ENCODE measurements around the gene HPS1.
"Not testable (repeated sequence)": the region's sequence is repeated elsewhere in the genome, so short reads cannot be mapped to it uniquely, and the experiment has no call there.

HPS1 gene

DNA sequence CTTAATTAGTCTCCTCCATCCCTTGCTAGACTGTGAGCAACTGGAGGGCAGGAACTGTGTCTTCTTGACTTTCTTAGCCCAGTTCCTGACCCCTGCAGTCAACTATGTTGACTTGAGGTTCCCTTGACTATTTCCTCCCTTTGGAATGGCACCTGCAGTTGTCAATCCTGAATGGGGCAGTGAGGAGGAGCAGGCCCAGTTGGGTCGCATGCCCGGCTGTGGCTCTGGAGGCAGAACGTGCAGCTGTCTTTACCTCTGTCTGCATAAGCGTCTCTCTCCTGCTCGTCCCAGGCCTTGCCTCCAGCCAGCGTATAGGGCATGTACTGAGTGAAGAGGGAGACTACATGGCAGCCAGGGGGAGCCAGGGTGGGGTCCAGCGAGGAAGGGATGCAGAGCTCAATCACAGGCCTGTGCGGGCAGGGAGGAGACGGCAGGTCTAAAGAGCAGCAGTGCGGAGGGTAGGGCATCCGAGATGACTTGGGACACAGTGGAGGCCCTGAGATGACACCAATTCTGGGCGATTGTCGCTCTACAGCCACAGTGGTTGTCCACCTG, 58.6 kb downstream of the HPS1 start:
- no peak for DNase-seq (ENCODE audit: low spot score)

DNA sequence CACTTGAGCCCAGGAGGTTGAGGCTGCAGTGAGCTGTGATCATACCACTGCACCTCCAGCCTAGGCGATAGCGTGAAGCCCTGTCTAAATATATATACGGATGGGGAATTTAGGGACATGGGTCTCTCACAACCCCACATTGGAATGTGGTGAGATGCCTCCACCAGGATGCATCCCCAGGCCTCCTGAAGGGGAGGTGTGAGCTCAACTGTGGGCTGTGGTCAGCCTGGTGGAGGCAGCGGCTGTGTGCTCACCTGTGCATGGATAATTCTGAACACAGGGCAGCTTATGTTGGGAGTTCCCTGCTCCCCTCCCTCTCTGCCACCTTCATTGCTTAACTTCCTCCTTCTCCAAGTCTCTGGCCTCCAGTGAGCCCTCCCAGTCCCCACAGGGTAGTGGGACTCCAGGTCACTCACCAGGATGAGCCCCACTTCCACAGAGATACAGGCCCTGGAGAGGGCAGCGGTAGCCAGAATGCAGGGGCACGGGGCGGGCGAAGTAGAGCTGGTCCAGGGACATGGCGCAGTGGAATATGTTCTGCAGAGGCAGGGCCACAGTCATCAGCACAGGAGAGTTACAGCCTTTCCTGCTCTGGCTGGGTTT, 62.1 kb downstream of the HPS1 start:
- no peak for DNase-seq (ENCODE audit: low spot score)

- DNase-seq (ENCODE audit: low spot score) = no peak
These were observed 62.9 kb downstream of the HPS1 start for GRCh38 chr10:98383869-98384268.

DNA sequence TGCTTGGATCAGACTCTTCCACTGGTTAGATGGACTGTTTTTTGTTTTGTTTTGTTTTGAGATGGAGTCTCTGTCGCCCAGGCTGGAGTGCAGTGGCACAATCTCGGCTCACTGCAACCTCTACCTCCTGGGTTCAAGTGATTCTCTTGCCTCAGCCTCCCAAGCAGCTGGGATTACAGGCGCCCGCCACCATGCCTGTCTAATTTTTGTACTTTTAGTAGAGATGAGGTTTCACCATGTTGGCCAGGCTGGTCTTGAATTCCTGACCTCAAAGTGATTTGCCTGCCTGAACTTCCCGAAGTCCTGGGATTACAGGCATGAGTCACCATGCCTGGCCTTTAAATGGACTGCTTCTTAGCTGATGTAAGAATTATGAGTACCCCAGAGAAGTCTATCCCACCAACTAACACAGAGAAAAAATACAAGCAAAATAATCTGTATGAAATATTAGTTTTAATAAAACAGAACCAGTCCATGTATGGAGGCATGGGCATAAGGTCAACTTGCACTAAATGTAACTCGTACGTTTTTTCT, 63.5 kb downstream of the HPS1 start:
- DNase-seq (ENCODE audit: low spot score) = not testable (repeated sequence)

GRCh38 chr10:98382691-98383101, 64.0 kb downstream of the HPS1 start:
- DNase-seq (ENCODE audit: low spot score) = no peak

DNA sequence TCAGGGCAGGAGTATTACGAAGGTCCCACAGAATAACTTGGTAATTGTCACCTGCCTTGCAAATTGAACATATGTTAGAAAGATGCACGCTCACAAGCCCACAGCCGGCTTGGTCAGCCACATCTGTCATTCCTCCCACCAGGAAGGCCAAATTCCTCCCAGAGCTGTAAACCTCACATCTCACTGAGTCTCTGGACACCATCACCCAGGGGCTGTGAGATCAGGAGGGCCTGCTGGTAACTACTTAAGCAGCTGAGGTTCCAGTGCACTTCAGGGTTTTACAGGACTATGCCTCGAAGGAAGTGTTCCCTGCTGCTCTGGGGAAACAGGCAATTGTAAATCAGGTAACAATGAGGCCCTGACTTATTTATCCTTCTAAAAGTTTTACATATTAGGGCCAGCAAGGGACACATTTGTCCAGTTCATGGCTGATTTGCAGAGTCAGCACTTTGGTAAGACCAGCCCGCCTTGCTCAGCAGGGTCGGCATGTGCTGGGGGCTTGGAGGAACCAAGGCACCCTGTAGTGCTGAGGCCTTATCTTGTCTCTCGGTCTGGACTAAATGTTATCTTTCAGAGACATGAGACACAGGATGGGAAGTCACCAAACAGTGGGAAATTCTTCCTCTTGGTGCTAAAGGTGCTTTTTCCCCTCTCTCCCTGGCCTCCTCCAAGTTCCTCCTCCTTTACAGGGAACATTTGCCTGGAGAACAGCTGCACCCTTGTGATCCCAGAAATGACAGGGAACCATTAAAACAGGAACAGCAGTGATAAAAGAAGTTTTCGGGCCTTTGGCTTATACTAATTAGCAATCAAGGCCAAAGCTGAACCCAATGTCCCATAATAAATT, 66.0 kb downstream of the HPS1 start:
- DNase-seq (ENCODE audit: low spot score) = no peak

GRCh38 chr10:98378722-98379121, 68.0 kb downstream of the HPS1 start:
- DNase-seq (ENCODE audit: low spot score) = no peak

DNA sequence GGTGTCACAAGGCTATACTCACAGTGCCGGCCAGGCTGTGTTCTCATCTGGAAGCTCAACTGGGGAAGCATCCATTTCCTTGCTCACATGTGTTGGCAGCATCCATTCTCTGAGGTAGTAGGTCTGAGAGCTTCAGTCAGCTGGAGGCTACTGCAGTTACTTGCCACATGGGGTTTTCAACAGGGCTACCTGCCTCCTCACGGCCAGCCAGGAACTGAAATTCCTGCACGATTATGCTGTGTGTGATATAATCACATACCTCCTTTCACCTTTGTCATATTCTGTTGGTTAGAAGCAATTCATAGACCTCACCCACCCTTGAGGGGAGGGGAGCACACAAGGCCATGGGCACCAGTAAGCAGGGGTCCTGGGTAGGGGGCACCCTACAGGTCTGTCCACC, 69.2 kb downstream of the HPS1 start:
- no peak for DNase-seq (ENCODE audit: low spot score)

- no peak for DNase-seq (ENCODE audit: low spot score)
These were observed 69.7 kb downstream of the HPS1 start for GRCh38 chr10:98377001-98377400.

DNA sequence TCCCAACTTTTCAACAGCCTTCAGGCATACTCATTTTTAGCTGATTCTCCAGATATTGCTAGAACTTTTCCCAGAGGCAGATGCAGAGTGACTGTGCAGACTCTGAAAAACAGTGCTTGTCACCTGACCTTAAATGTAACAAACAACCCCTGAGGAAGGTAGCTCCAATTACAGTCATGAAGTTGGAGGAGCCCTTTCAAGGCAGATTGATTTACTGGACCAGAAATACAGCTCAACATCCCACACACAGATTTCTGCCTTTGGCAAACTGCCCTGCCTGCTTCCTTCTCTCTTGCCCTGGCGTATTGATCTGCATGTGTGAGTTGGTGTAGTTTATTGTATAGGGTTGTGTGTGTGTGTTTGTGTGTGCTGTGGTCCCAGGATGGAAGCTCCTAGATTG, 70.2 kb downstream of the HPS1 start:
- no peak for DNase-seq (ENCODE audit: low spot score)

GRCh38 chr10:98374217-98374985, 72.3 kb downstream of the HPS1 start:
- no peak for DNase-seq (ENCODE audit: low spot score)

GRCh38 chr10:98373260-98374040, 73.3 kb downstream of the HPS1 start:
- no peak for DNase-seq (ENCODE audit: low spot score)

DNA sequence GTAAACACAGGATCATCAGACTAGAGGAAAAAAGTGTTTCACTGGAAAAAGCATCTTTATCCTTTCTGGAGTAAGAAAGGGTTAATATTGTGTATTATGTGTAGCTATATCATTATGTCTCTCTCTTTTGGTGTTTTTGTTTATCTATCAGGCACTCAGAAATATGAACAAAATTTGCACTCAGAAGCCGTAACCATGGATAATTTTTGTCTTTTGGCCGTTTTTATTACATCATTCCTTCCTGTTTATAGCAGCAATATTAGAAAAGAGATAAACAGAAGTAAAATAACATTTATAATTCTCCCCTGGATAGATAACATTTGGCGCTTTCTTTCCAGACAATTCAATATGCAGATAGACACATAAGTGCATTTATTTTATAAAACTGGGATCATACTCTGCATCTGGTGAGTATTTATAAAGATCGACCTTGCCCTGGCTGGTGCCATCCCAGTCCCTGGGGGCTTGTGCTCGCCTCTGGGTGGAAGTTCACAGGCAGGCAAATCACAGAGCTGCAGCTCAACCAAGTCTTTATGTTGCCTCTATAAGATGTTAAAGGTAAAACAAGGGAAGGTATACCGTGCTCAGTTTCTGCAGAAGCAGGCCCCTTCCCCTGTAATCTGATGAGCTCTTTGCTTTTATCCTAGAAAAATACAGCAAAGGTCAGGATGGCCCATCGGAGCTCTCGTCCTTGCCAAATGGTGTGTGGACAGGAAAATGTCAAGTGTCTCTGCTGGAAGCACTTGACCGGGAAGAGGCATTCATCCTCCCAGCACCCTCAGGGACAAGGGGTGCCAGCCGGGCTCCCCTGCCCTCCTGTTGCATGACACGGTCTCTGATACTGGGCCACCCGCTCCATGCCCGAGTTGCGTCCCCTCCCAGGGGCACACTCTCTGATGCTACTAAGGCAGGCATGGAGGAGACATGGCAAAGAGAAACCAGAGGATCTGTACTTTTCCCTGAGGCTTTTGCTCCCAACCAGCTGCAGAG, 75.6 kb downstream of the HPS1 start:
- DNase-seq (ENCODE audit: low spot score) = no peak

GRCh38 chr10:98369801-98370200, 76.9 kb downstream of the HPS1 start:
- DNase-seq (ENCODE audit: low spot score) = no peak

GRCh38 chr10:98368644-98369043, 78.1 kb downstream of the HPS1 start:
- DNase-seq (ENCODE audit: low spot score) = no peak

DNA sequence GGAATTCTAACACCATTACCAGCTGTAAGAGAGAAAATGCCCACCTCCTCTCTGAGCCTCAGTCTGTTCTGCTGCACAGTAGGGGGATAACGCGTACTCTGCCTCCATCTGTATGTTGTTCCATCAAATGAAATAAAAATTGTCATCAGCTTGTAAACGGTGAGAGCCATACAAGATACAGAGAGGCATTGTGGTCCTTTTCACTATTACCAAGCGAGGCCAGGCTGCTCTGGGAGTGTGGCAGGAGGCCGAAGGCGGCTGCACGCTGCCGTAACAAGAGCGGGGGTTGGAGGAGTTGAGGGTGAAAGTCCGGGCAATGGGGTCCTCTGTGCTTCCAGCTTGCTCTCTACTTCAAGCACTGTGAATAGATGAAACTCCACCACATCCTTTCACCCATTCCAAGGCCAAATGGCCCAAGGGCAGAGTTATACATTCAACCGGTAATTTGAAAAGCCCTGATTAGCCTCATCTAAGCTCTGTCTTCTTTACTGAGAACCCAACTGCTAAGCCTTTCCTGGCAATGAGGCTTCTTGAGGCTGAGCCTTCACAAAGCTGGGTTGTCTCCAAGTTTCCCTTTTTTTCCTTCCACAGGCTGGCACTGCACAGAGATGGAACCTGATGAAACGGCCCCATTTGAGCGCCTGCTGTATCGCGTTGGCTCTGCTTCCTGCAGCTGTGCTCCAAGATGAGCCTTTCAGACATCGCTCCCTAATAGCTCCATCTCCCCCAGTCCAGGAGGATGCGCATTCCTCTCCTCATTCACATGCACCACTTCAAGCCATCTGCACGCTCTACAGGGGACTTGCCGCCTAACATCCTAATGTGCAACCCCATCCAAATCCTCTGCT, 78.9 kb downstream of the HPS1 start:
- DNase-seq (ENCODE audit: low spot score) = no peak

Data from kidney capillary endothelial cell (primary cell).